ENCODE data around the gene CRYBG1.
"Not testable (repeated sequence)": the region's sequence is repeated elsewhere in the genome, so short reads cannot be mapped to it uniquely, and the experiment has no call there.

Gene CRYBG1

GRCh38 chr6:106557837-106558236, 197.3 kb downstream of the CRYBG1 start:
- Mint-ChIP-seq H3K27ac (no peak overlapping the region), H3K4me3 (no peak overlapping the region), H3K9me3 (no peaks in the 10 kb centered on the region), H3K27me3 (no peaks in the 10 kb centered on the region), H3K36me3 (ENCODE audit: low read depth) (peaks cover 63% of the 10 kb centered on the region), H3K4me1 (ENCODE audit: low read depth) (peaks cover 28% of the 10 kb centered on the region)

- peaks cover 62% of the 10 kb centered on the region for H3K36me3 Mint-ChIP-seq (ENCODE audit: low read depth)
- no peak overlapping the region for H3K27ac Mint-ChIP-seq
- H3K4me3 Mint-ChIP-seq: no peak overlapping the region
- no peaks in the 10 kb centered on the region for H3K9me3 Mint-ChIP-seq
- H3K27me3 Mint-ChIP-seq: no peaks in the 10 kb centered on the region
- H3K4me1 Mint-ChIP-seq (ENCODE audit: low read depth): peaks cover 22% of the 10 kb centered on the region
Observed at GRCh38 chr6:106558364-106558763, 197.8 kb downstream of the CRYBG1 start.

DNA sequence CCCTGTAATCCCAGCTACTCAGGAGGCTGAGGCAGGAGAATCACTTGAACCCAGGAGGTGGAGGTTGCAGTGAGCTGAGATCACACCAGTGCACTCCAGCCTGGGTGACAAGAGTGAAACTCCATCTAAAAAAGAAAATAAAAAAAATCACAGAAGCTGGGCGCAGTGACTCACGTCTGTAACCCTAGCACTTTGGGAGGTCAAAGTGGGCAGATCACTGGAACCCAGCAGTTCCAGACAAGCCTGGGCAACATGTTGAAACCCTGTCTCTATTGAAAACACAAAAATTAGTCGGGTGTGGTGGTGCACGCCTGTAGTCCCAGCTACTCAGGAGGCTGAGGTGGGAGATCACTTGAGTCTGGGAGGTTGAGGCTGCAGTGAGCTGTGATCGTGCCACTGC, 199.1 kb downstream of the CRYBG1 start:
- not testable (repeated sequence) for H3K27ac Mint-ChIP-seq, H3K9me3 Mint-ChIP-seq

GRCh38 chr6:106560996-106561685, 200.6 kb downstream of the CRYBG1 start:
- no peaks in the 10 kb centered on the region for H3K27me3 Mint-ChIP-seq
- H3K9me3 Mint-ChIP-seq: no peaks in the 10 kb centered on the region
- H3K4me1 Mint-ChIP-seq (ENCODE audit: low read depth): peaks cover 16% of the 10 kb centered on the region
- H3K4me3 Mint-ChIP-seq: no peak overlapping the region
- H3K27ac Mint-ChIP-seq: peak overlapping the region; percentile 33
- H3K36me3 Mint-ChIP-seq (ENCODE audit: low read depth): peaks cover 62% of the 10 kb centered on the region

More for the DNA sequence above, 199.1 kb downstream of the CRYBG1 start:
- peaks cover 16% of the 10 kb centered on the region for H3K4me1 Mint-ChIP-seq (ENCODE audit: low read depth)
- not testable (repeated sequence) for H3K4me3 Mint-ChIP-seq, H3K27me3 Mint-ChIP-seq
- H3K36me3 Mint-ChIP-seq (ENCODE audit: low read depth): peaks cover 59% of the 10 kb centered on the region

- Mint-ChIP-seq H3K4me1 (ENCODE audit: low read depth) (peaks cover 16% of the 10 kb centered on the region), H3K27ac (no peak overlapping the region), H3K36me3 (ENCODE audit: low read depth) (peaks cover 63% of the 10 kb centered on the region), H3K4me3 (no peak overlapping the region), H3K9me3 (no peaks in the 10 kb centered on the region), H3K27me3 (no peaks in the 10 kb centered on the region)
Observed at GRCh38 chr6:106561686-106562405, 201.3 kb downstream of the CRYBG1 start.

DNA sequence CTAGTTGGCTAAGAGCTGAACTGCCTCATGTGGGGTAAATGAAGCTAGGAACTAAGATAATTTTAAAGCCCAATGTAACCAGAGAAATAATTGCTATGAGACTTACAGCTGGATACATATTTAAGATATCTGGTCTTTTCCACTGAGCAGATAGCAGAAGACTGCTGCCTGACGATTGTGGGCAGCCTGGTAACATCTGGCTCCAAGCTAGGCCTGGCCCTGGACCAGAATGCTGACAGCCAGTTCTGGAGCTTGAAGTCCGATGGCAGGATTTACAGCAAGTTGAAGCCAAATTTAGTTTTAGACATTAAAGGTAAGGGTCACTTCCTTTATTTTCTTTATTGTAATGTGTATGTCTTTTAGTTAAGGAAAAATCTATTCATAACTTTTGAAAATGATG, 203.1 kb downstream of the CRYBG1 start:
- H3K9me3 Mint-ChIP-seq: no peaks in the 10 kb centered on the region
- peaks cover 61% of the 10 kb centered on the region for H3K36me3 Mint-ChIP-seq (ENCODE audit: low read depth)
- no peak overlapping the region for H3K4me3 Mint-ChIP-seq
- peaks cover 21% of the 10 kb centered on the region for H3K4me1 Mint-ChIP-seq (ENCODE audit: low read depth)
- no peak overlapping the region for H3K27ac Mint-ChIP-seq
- H3K27me3 Mint-ChIP-seq: no peaks in the 10 kb centered on the region

GRCh38 chr6:106564476-106564875, 204.0 kb downstream of the CRYBG1 start:
- Mint-ChIP-seq H3K4me1 (ENCODE audit: low read depth) (peaks cover 23% of the 10 kb centered on the region), H3K4me3 (no peak overlapping the region), H3K27me3 (no peaks in the 10 kb centered on the region), H3K9me3 (no peaks in the 10 kb centered on the region), H3K36me3 (ENCODE audit: low read depth) (peaks cover 56% of the 10 kb centered on the region), H3K27ac (no peak overlapping the region)

- Mint-ChIP-seq H3K27me3 (no peaks in the 10 kb centered on the region), H3K27ac (peak overlapping the region; percentile 45)
Observed at GRCh38 chr6:106568530-106568929, 208.0 kb downstream of the CRYBG1 start.

DNA sequence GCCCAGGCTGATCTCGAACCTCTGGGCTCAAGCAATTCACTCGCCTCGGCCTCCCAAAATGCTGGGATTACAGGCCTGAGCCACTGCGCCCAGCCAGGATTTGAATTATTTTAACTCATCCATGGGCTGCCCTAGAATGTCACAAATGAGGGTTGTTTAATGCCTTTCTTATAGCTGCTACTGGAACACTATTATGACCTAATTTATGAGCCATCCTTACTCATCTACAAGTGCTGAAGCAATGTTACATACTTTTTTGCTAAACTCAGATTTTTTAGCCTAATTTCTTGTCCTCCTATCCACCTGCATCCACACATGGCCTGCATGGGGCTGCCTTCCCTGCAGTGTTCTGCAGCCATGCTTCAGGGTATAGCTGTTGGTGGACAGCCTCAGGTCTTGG, 208.9 kb downstream of the CRYBG1 start:
- H3K4me1 Mint-ChIP-seq (ENCODE audit: low read depth): peaks cover 7% of the 10 kb centered on the region
- H3K27ac Mint-ChIP-seq: no peak overlapping the region
- H3K36me3 Mint-ChIP-seq (ENCODE audit: low read depth): peaks cover 28% of the 10 kb centered on the region
- H3K27me3 Mint-ChIP-seq: no peaks in the 10 kb centered on the region
- no peaks in the 10 kb centered on the region for H3K9me3 Mint-ChIP-seq
- no peak overlapping the region for H3K4me3 Mint-ChIP-seq

More at GRCh38 chr6:106568530-106568929, 208.0 kb downstream of the CRYBG1 start:
- Mint-ChIP-seq H3K4me1 (ENCODE audit: low read depth) (peaks cover 7% of the 10 kb centered on the region), H3K36me3 (ENCODE audit: low read depth) (peaks cover 34% of the 10 kb centered on the region), H3K9me3 (no peaks in the 10 kb centered on the region), H3K4me3 (no peak overlapping the region)

DNA sequence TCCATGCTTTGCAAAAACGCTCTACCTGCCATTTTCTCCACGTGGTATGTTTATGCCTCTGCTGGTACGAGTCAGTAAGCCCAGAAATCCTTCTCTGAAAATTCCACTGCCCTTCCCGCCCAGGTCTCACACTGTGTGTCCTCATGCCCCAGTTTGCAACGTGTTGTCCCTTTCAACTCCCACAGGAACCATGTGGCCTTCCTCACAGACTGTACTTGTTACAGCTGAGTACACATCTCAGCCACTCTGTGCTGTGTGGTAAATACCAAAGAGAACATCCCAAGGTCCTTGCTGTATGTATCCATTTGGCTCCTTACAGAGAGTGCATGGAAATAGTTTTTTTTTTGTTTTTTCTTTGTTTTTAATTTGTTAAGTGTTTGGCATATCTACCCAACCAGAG, 211.9 kb downstream of the CRYBG1 start:
- Mint-ChIP-seq H3K4me3 (no peak overlapping the region), H3K36me3 (ENCODE audit: low read depth) (peaks cover 21% of the 10 kb centered on the region), H3K9me3 (no peaks in the 10 kb centered on the region), H3K27me3 (no peaks in the 10 kb centered on the region), H3K27ac (peak overlapping the region; percentile 14), H3K4me1 (ENCODE audit: low read depth) (peaks cover 13% of the 10 kb centered on the region)

GRCh38 chr6:106572875-106573585, 212.5 kb downstream of the CRYBG1 start:
- Mint-ChIP-seq H3K27me3 (no peaks in the 10 kb centered on the region), H3K4me1 (ENCODE audit: low read depth) (peaks cover 13% of the 10 kb centered on the region), H3K27ac (no peak overlapping the region), H3K36me3 (ENCODE audit: low read depth) (peaks cover 18% of the 10 kb centered on the region), H3K9me3 (no peaks in the 10 kb centered on the region), H3K4me3 (no peak overlapping the region)

GRCh38 chr6:106574741-106575458, 214.4 kb downstream of the CRYBG1 start:
- Mint-ChIP-seq H3K36me3 (ENCODE audit: low read depth) (peaks cover 10% of the 10 kb centered on the region), H3K4me1 (ENCODE audit: low read depth) (peaks cover 6% of the 10 kb centered on the region), H3K27me3 (no peaks in the 10 kb centered on the region), H3K27ac (peak overlapping the region; percentile 45), H3K4me3 (no peak overlapping the region), H3K9me3 (no peaks in the 10 kb centered on the region)

DNA sequence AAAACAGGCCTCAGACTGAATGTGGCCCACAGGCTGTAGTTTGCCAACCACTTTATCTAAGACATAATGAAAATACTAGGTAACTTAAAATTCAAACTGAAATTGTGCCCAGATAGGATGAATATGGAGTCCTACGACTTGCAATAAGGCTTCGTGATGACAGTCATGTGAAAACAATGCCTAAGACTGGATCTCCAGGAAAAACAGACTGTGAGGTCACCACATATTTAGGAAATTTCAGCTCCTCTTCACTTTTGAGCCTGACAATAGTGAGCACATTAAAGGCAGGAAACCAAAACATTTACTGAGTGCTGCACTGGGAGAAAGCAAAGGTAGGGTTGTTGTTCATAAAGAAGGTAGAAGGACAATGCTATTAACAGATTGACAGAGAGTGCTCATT, 218.8 kb downstream of the CRYBG1 start:
- Mint-ChIP-seq H3K27me3 (no peaks in the 10 kb centered on the region), H3K4me3 (no peak overlapping the region), H3K36me3 (ENCODE audit: low read depth) (peaks cover 17% of the 10 kb centered on the region), H3K9me3 (no peaks in the 10 kb centered on the region), H3K4me1 (ENCODE audit: low read depth) (peaks cover 6% of the 10 kb centered on the region), H3K27ac (no peak overlapping the region)

DNA sequence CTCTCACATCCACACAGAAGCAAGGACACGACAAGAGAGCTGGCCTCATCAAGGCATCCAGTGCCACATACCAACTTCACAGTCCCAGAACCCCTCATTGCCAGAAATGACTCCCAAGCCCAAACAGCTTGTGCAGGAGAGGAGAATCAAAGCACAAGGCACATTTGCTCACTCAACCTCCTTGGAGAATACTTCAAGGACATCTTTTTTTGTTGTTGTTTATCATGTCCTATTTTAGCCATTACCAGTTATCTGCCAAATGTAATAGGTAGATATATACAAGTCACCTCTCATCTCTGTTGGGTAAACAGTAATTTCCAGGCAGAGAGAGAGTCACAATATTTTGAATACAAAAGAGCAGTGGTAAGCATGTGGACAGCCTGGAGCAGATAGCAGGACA, 221.0 kb downstream of the CRYBG1 start:
- Mint-ChIP-seq H3K9me3 (no peaks in the 10 kb centered on the region), H3K4me1 (ENCODE audit: low read depth) (no peaks in the 10 kb centered on the region), H3K27me3 (no peaks in the 10 kb centered on the region), H3K27ac (peak overlapping the region; percentile 5), H3K36me3 (ENCODE audit: low read depth) (peaks cover 14% of the 10 kb centered on the region), H3K4me3 (no peak overlapping the region)
